ENCODE results near the gene CMC2.

CMC2 gene

GRCh38 chr16:81006813-81007695, at the start of gene CMC2, which contains the start of gene CENPN:
Gene CMC2 (minus strand): TSS chr16:81006885. CDS start chr16:80997394, 9,491 bp downstream.
Gene CENPN (plus strand): TSS chr16:81007214. CDS start chr16:81011940, 4,726 bp downstream.
- DNase-seq = peak; percentile 97

- DNase-seq = no peak
These were observed 47.1 kb upstream of the CMC2 start for GRCh38 chr16:81053761-81054160.

DNA sequence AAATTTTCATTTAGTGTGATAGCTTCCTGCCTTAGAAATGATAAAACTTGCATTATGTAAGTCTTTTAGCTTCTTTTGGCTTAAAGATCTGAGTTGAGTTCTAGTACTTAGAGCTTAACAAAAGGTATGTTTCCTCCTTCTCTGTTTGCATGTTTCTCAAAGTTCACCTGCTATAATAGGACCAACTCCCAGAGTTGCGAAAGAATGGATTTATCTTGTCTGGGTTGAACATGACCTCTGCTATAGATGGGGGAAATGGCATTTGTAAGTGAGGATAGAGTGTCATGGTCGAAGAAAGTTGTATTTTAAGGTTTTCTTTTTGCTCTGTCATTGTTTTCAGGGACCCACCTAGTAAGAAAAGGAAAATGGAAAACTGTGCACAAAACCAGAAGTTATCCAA, 36.1 kb upstream of the CMC2 start:
- DNase-seq = no peak

- no peak for DNase-seq
These were observed 35.0 kb upstream of the CMC2 start for GRCh38 chr16:81041696-81042095.

GRCh38 chr16:81040842-81041241, 34.2 kb upstream of the CMC2 start:
- no peak for DNase-seq

DNA sequence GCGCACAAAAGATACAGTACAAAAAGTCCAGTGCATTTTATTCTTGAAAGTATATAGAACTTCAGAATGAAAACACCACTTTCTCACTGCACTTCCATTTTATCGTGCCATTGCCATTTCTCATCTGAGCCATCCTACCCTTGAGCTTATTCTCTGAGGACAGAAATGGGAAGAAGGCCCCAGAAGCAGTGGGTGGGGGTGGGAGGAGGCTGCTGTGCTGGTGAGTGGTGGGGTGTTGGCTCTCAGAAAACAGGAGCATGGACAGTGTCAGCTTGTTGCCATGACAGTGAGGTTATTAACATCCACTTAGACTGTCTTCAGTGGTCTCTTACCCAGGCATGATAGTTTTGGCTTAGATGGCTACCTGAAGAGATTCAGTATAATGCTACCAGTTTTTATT, 33.4 kb upstream of the CMC2 start:
- DNase-seq = no peak

GRCh38 chr16:81036751-81037350, 30.2 kb upstream of the CMC2 start:
- no peak for DNase-seq

DNA sequence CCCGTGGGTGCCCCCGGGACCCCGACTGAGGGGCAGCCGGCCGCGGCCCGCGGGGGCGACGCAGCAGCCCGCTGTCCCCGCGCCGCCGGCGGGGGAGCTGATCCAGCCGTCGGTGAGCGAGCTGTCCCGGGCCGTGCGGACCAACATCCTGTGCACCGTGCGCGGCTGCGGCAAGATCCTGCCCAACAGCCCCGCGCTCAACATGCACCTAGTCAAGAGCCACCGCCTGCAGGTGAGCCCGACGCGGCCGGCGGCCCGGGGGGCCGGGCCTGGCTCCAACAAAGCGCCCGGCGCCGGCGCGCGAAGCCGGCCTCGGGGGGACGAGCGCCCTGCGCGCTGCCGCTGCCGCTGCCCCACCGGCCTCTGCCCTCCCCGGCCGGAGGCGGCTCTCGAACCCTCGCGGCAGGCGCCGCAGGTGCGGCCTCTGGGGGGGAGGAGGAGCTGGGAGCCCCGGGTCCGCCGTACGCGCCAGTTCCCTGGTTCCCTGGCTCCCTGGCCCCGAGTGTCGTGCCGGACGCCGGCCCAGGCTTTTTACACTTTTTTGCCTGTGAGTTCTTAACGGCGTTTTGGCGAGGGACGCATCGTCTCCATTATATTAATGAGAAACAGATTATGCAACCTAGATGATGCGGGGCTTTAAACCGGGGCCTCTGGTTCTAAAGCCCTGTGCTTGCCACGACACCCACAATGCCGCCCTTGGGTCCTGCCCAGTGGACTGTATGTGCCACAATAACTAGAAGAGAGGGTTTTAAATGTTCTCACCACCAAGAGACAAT, 29.5 kb upstream of the CMC2 start:
- peak; percentile 13 for DNase-seq

DNA sequence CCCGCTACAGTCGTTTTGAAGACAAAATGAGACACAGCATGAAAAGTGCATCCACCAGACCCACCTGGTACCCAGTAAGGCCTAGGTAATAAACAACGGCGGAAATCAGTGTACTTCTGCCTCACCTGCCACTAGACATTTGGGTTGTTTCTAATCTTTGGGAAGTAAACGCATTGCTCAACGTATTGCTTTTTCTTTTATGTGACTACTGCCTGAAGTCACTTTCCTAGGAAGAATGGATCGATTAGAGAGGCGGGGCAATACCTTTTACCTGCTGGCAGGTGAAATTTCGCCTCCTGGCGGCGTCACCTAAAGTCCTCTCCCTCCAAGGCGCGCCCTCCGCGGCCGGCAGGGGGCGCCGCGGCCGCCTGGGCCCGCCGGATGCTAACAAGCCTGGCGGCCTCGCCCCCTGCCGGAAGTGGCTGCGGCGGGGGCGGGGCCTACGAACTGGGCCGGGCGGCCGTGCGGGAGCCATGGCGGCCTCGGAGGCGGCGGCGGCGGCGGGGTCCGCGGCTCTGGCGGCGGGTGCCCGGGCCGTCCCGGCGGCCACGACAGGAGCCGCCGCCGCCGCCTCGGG, 28.8 kb upstream of the CMC2 start, which contains the start of gene ATMIN:
Gene ATMIN, plus strand, starts transcription at position 445 of the 577 bp plus-strand sequence. Its CDS starts 29 bp downstream, at position 474.
- peak; percentile 79 for DNase-seq

GRCh38 chr16:81029930-81030604, 23.4 kb upstream of the CMC2 start:
- DNase-seq = no peak

- no peak for DNase-seq
These were observed 19.7 kb upstream of the CMC2 start for GRCh38 chr16:81026429-81026828.

- no peak for DNase-seq
These were observed 11.8 kb upstream of the CMC2 start for GRCh38 chr16:81018496-81018895.

DNA sequence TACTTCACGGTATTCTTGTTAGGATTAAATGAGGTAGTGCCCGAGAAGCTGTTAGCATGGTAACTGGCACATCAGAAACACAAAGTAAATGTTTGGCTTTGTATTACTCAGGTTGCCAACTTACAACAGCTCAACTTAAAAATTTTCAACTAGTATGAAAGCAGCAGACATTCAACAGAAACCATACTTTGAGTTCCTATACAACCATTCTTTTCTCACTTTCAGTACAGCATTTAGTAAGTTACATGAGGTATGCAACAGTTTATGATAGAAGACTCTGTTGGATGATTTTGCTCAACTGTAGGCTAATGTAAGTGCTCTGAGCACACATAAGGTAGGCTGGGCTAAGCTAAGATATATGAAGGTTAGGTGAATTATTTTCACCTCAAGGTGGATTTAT, 8.0 kb upstream of the CMC2 start:
- DNase-seq = no peak

DNA sequence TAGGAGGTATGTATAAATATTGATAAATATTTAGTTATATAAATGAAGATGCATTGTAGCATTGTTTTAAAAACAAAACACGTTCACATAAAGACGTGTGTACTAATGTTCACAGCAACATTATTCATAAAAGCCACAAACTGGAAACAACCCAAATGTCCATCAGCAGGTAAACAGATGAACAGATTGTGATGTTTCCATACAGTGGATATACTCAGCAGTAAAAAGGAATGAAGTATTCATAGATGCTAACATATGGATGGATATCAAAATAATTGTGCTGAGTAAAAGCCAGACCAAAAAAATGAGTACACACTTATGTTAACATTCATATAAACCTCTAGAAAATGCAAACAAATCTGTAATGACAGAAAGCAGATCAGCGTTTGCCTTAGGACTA, 6.3 kb upstream of the CMC2 start:
- DNase-seq = no peak

DNA sequence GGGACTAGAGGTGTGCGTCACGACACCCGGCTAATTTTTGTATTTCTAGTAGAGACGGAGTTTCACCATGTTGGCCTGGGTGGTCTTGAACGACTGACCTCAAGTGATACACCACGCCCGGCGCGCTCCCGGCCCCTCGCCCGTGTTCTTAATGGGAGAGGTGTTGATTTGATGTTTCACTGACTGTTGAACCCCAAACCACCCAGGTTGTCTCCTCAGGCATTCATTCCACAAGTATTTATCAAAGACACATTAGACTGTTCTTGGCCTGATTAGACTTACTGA, 1.8 kb upstream of the CMC2 start:
- no peak for DNase-seq

GRCh38 chr16:81006211-81006812, 373 bp downstream of the CMC2 start:
- peak; percentile 22 for DNase-seq

DNA sequence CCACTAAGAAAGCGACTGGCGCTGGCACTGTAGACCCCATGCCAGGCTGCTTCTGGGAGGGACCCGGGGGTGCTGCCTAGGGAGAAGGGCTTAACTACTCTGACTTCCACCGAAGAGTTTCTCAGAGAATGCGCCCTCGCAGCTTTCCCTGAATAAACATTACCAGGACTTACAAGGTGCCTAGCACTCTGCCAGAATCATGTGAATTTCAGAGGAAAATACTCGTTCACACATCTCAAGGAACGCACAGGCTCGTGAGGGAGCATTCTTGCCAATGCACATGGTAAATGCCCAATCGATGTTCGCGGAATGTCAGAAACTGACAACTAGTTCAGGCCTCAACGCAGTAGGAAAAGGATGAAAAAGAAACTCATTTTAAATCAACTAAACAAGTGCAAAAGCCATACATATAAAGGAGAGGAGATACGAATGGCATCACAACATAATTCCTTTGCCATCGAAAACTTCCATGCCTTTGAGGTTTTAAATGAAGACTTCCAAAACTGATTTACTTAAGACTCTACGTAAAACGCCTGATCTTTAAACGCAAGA, 999 bp downstream of the CMC2 start:
- no peak for DNase-seq

DNA sequence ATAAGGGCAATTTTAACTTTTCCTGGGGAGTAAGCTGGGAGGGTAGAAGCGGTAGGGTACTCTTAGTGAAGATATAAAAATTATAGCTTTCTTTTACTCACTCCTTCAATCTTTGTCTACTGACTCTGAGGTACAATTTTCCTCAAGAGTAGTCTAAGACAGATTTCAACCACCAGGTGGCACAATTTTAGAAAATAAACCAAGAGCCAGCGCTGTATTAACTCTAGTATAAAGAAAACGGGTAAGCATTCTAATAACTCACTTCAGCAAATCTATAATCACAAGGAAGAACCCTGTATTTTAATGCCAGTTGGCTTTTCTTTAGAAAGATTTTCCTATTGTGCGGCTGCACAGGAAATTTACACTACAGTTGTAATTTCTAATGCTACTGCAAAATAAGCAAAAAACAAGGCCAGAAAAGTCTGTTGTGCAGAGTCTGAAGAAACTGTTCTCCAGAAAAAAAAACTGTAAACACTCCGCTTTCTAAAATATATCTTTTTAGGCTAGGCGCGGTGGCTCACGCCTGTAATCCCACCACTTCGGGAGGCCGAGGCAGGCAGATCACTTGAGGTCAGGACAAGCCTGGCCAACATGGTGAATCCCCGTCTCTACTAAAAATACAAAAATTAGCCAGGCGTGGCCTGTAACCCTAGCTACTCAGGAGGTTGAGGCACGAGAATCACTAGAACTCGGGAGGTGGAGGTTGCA, 1.9 kb downstream of the CMC2 start:
- DNase-seq = peak; percentile 51

- no peak for DNase-seq
These were observed 2.9 kb downstream of the CMC2 start for GRCh38 chr16:81003610-81004460.

GRCh38 chr16:81003064-81003463, 3.6 kb downstream of the CMC2 start:
- no peak for DNase-seq
